Measurements from ENCODE around the gene RPA1.

DNA sequence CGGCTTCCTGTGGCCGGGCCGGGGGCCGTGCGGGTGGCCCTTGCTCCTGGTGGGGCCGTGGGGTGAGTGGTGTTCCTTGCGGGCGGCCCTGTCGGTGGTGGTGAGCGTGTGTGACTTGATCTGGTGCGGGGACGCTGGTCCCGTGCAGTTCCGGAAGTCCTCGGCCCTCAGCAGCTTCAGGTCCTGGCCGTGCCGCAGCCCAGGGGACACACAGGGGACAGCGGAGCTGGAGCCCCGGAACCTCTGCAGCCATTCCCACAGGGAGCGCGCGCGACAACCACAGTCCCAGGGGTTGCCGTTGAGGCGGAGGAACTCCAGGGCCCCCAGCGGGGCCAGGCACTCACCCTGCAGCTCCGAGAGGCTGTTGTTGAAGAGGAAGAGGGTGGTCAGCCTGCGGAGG, 107.0 kb downstream of the RPA1 start:
- TF ChIP-seq TCF7L2 (IDR thresholded peaks at IDR 0.05; ENCODE audit: low read depth, low read length), result no peak
- TF ChIP-seq, protein P1, sequence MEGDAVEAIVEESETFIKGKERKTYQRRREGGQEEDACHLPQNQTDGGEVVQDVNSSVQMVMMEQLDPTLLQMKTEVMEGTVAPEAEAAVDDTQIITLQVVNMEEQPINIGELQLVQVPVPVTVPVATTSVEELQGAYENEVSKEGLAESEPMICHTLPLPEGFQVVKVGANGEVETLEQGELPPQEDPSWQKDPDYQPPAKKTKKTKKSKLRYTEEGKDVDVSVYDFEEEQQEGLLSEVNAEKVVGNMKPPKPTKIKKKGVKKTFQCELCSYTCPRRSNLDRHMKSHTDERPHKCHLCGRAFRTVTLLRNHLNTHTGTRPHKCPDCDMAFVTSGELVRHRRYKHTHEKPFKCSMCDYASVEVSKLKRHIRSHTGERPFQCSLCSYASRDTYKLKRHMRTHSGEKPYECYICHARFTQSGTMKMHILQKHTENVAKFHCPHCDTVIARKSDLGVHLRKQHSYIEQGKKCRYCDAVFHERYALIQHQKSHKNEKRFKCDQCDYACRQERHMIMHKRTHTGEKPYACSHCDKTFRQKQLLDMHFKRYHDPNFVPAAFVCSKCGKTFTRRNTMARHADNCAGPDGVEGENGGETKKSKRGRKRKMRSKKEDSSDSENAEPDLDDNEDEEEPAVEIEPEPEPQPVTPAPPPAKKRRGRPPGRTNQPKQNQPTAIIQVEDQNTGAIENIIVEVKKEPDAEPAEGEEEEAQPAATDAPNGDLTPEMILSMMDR (IDR thresholded peaks at IDR 0.05), result no peak
- no peak for TF ChIP-seq POLR2AphosphoS5 (IDR thresholded peaks at IDR 0.05; ENCODE audit: low read depth, low read length)
